Kidney (tissue), 14 donors: Measurements from ENCODE around the gene MEGF11. TPM values are rescaled to one million over a fixed set of nuclear protein-coding genes. Genes with fewer than 3 reads are reported as not detected.

ENCODE experiments used
- DNase-seq, 5 donors: peaks; one replicate each; pipeline ENCODE4 v3.0.0-alpha.2; 2013 to 2020
- FAIRE-seq: peaks from 2 replicates; lab custom pipeline; 2012; peaks lifted over from hg19 to GRCh38; lab: Jason Lieb, UNC
- H3K27ac ChIP-seq, 2 donors: one replicate each; pipeline ENCODE4 v1.7.0; 2013; ENCODE audit warnings: low read depth in 2 of 2, low read length in 2 of 2, inconsistent platforms in 1 of 2
- H3K27me3 ChIP-seq: one replicate; pipeline ENCODE4 v1.7.1; 2013; ENCODE audit warnings: low read length, inconsistent platforms; ENCODE audit not compliant: control insufficient read depth, insufficient read depth
- H3K36me3 ChIP-seq, 3 donors: one replicate each; pipeline versions ENCODE4 v1.7.0 to v1.7.1; 2013; ENCODE audit warnings: low read length in 3 of 3, control low read depth in 1 of 3, inconsistent platforms in 1 of 3; ENCODE audit not compliant: insufficient read depth in 3 of 3, control insufficient read depth in 2 of 3
- H3K4me1 ChIP-seq, 3 donors: one replicate each; pipeline versions ENCODE4 v1.7.0 to v1.7.1; 2013; ENCODE audit warnings: low read length in 3 of 3, inconsistent platforms in 1 of 3, low read depth in 1 of 3; ENCODE audit not compliant: control insufficient read depth in 2 of 3, insufficient read depth in 2 of 3
- H3K4me3 ChIP-seq, 3 donors: one replicate each; pipeline versions ENCODE4 v1.7.0 to v1.8.1; 2013; ENCODE audit warnings: low read length in 3 of 3, control low read depth in 1 of 3, inconsistent platforms in 1 of 3
- H3K9ac ChIP-seq, 3 donors: one replicate each; pipeline versions ENCODE4 v1.7.0 to v1.7.1; 2013; ENCODE audit warnings: low read length in 3 of 3, control low read depth in 1 of 3, inconsistent platforms in 1 of 3
- H3K9me3 ChIP-seq, 3 donors: one replicate each; pipeline versions ENCODE4 v1.7.0 to v1.7.1; 2013; ENCODE audit warnings: low read length in 3 of 3, control low read depth in 1 of 3, inconsistent platforms in 1 of 3; ENCODE audit not compliant: control insufficient read depth in 2 of 3, insufficient read depth in 1 of 3
- CTCF ChIP-seq: IDR thresholded peaks from 3 replicates; pipeline ENCODE4 v1.5.1; 2012; ENCODE audit warnings: mild to moderate bottlenecking, moderate library complexity, borderline replicate concordance; ENCODE audit not compliant: insufficient read depth; ENCODE audit errors: extremely low read depth
- intact Hi-C: fragments of 100-400 bp; cut with DNase I; formaldehyde crosslinking; loops from one replicate; pipeline ENCODE4 v1.11.1; 2022
- polyA plus RNA-seq: library from polyadenylated mRNA; stranded (reverse); fragments of 350-450 nt; fragmentation: Illumina TruSeq; extraction: RNeasy Lipid Tissue Mini Kit (QIAGEN cat#74804); gene quantifications from one replicate; pipeline ENCODE4 v1.2.3, GENCODE V29; 2014; ENCODE audit warnings: low read depth, low replicate concordance; ENCODE audit not compliant: insufficient read depth
- total RNA-seq: library from RNA; stranded (reverse); fragmentation: NEBNext Ultra II Directional; extraction: Animal tissue kit (Norgen Biotek cat#: 25700); gene quantifications from one replicate; pipeline ENCODE4 v1.2.1, GENCODE V29; 2021
- donor health status: control.
- donor health status: control.
- donor health status: control.
- donor health status: control.
- donor health status: control.
- donor health status: DM: yes; HTN: yes; CAD: no.
- donor health status: Normal renal cell carcinoma (clear cell type).

The MEGF11 gene
- total and polyA plus RNA-seq, 2 donors from 2014 or later, result 10.4 to 41.8 TPM

GRCh38 chr15:66144978-66145725 lies 108.4 kb downstream of the MEGF11 start:
- intact Hi-C loops, result no loop called here
- Histone ChIP-seq H3K4me1 (no peaks in the 10 kb centered on the region), H3K36me3 (no peaks in the 10 kb centered on the region), H3K9me3 (no peaks in the 10 kb centered on the region), H3K27me3 (no peaks in the 10 kb centered on the region), H3K4me3 (no peak overlapping the region), H3K9ac (no peak overlapping the region), H3K27ac (no peak overlapping the region)
- no peak for TF ChIP-seq CTCF
- FAIRE-seq (no peak), DNase-seq (peak in 3 of 5 donors; percentile 21 to 43 (median 41))

GRCh38 chr15:66142285-66142684 lies 111.3 kb downstream of the MEGF11 start:
- FAIRE-seq, result no peak
- H3K27me3 ChIP-seq, result no peaks in the 10 kb centered on the region
- no peak overlapping the region for H3K4me3 ChIP-seq
- intact Hi-C loops, result no loop called here
- no peak overlapping the region for H3K27ac ChIP-seq
- DNase-seq, result peak in 3 of 5 donors; percentile 36 to 47 (median 42)
- no peak for TF ChIP-seq CTCF
- no peaks in the 10 kb centered on the region for H3K4me1 ChIP-seq
- H3K9ac ChIP-seq, result no peak overlapping the region
- no peaks in the 10 kb centered on the region for H3K36me3 ChIP-seq
- H3K9me3 ChIP-seq, result no peaks in the 10 kb centered on the region

GRCh38 chr15:66139591-66140207 lies 113.9 kb downstream of the MEGF11 start:
- H3K36me3 ChIP-seq, result no peaks in the 10 kb centered on the region
- no peak overlapping the region for H3K9ac ChIP-seq
- H3K9me3 ChIP-seq, result no peaks in the 10 kb centered on the region
- no peak for FAIRE-seq
- H3K4me3 ChIP-seq, result no peak overlapping the region
- no peak for TF ChIP-seq CTCF
- H3K27ac ChIP-seq, result no peak overlapping the region
- DNase-seq, result no peak
- intact Hi-C loops, result no loop called here
- no peaks in the 10 kb centered on the region for H3K27me3 ChIP-seq
- H3K4me1 ChIP-seq, result no peaks in the 10 kb centered on the region
